ENCODE results near the gene PLAGL2. TPM values are rescaled to one million over a fixed set of nuclear protein-coding genes. Genes with fewer than 3 reads are reported as not detected.

PLAGL2 gene
- total and polyA plus RNA-seq, 2 of the 8 experiments (the other 6 are each of a cell fraction or from before 2014, with no cell fraction given): 20.6 to 25.4 TPM

DNA sequence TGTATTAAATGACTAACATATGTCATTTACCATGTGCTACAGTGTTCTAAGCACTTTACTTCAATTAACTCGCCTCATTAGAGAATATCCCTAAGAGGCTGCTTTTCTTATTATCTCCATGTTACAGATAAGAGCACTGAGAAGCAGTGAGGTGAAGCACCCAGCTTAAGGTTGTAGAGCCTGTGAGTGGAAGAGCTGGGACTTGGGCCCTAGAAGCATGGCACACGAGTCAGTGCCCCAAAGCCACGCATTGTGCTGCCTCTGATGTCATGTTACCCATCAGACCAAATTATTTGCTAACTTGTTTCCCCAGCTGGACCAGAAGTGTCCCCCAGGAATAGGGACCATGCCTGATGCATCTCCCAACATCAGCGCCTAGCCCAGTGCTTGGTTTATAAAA, 34.3 kb upstream of the PLAGL2 start:
- Histone ChIP-seq H4K8ac (ENCODE audit: extremely low read depth, insufficient read depth, low read length) (no peak overlapping the region), H3K4me3 (ENCODE audit: extremely low read depth in 1 of 4, insufficient read depth in 2 of 4, low read depth in 3 of 4, low read length in 4 of 4) (no peak overlapping the region), H3K4ac (replicated peaks; ENCODE audit: insufficient read length, low read depth, low read length) (no peak overlapping the region), H3K4me1 (replicated peaks in 1 of 4; ENCODE audit: control insufficient read depth in 3 of 4, insufficient read depth in 4 of 4, low read length in 3 of 4) (peaks cover 0 to 7% (median 4%) of the 10 kb centered on the region in 4 experiments; a peak in 4 of 7 replicates), H3K79me2 (ENCODE audit: control insufficient read depth in 1 of 2, insufficient read depth in 2 of 2, low read length in 2 of 2) (no peaks in the 10 kb centered on the region), H4K5ac (ENCODE audit: insufficient read length, low read depth, low read length) (no peak overlapping the region), H2BK5ac (ENCODE audit: low read depth, low read length) (no peak overlapping the region), H3K27me3 (replicated peaks in 1 of 4; ENCODE audit: control insufficient read depth in 3 of 4, extremely low read depth in 1 of 4, insufficient read depth in 3 of 4, low read length in 3 of 4) (no peaks in the 10 kb centered on the region), H3K4me2 (ENCODE audit: insufficient read depth in 1 of 2, low read depth in 2 of 2, low read length in 2 of 2) (no peak overlapping the region), H2BK15ac (ENCODE audit: low read length) (no peak overlapping the region), H2AK5ac (ENCODE audit: low read depth, low read length) (no peak overlapping the region), H3K23me2 (ENCODE audit: low read depth, low read length) (no peaks in the 10 kb centered on the region), H3K79me1 (ENCODE audit: low read depth, low read length) (no peaks in the 10 kb centered on the region), H3K9me3 (ENCODE audit: insufficient read depth in 2 of 2, low read depth in 1 of 2, low read length in 1 of 2) (no peaks in the 10 kb centered on the region; a peak in 1 of 4 replicates), H3K27ac (ENCODE audit: low read depth, low read length) (no peak overlapping the region), H3K56ac (replicated peaks; ENCODE audit: insufficient read length, low read depth, low read length) (no peak overlapping the region), H4K91ac (replicated peaks; ENCODE audit: insufficient read length, low read length) (no peak overlapping the region), H3K18ac (ENCODE audit: extremely low read depth, low read length) (no peak overlapping the region), H3K36me3 (ENCODE audit: control insufficient read depth in 2 of 4, insufficient read depth in 4 of 4, low read length in 3 of 4) (no peaks in the 10 kb centered on the region; a peak in 1 of 8 replicates), H2BK120ac (replicated peaks; ENCODE audit: low read depth, low read length) (no peak overlapping the region), H4K20me1 (replicated peaks in 1 of 2; ENCODE audit: control insufficient read depth in 1 of 2, insufficient read depth in 2 of 2, low read length in 2 of 2) (no peaks in the 10 kb centered on the region), H2BK12ac (ENCODE audit: low read depth, low read length) (no peak overlapping the region), H3K23ac (ENCODE audit: insufficient read length) (no peak overlapping the region), H2BK20ac (ENCODE audit: low read length) (no peak overlapping the region), H3K14ac (ENCODE audit: insufficient read length) (no peak overlapping the region), H3K9ac (replicated peaks in 1 of 4; ENCODE audit: extremely low read depth in 1 of 4, low read depth in 3 of 4, low read length in 3 of 4) (no peak overlapping the region), H2AFZ (ENCODE audit: low read length) (no peak overlapping the region)
- 91% methylated on average over 4 of the region's 4 CpGs; no CpG with 5 or more reads in 1 of the 2 experiments for WGBS, 2 experiments (ENCODE audit: extremely low coverage in 1 of 2, insufficient coverage in 1 of 2, insufficient read length in 1 of 2, insufficient replicate concordance in 2 of 2, low coverage in 1 of 2, low lambda C conversion rate in 2 of 2, missing lambda C conversion rate in 1 of 2)
- FAIRE-seq (no peak), DNase-seq (ENCODE audit: low read depth in 1 of 2, low spot score in 2 of 2) (no peak)
- TF ChIP-seq KDM5A (IDR thresholded peaks at IDR 0.05; ENCODE audit: low read length) (no peak), SAP30 (IDR thresholded peaks at IDR 0.05; ENCODE audit: insufficient read depth, insufficient replicate concordance, low read length) (no peak), RFX5 (IDR thresholded peaks at IDR 0.05; ENCODE audit: borderline replicate concordance, low read depth, low read length) (no peak), TAF1 (IDR thresholded peaks at IDR 0.05; ENCODE audit: low read depth, low read length) (no peak), HDAC6 (IDR thresholded peaks at IDR 0.05; ENCODE audit: low read depth, low read length) (no peak), NRF1 (IDR thresholded peaks at IDR 0.05; ENCODE audit: low read depth, low read length) (no peak), FOSL1 (IDR thresholded peaks at IDR 0.05; ENCODE audit: insufficient read depth, low read depth, low read length) (no peak)
- POLR2A ChIA-PET (ENCODE audit: partially characterized antibody): interaction anchor here (1.0 to 3.2 kb wide), 4 partner anchors 11 to 53 kb away, joined by 3 to 13 read pairs (median 4); no protein-coding TSS in a partner anchor
- CTCF ChIA-PET (ENCODE audit: partially characterized antibody): interaction anchor here (0.6 to 1.4 kb wide), 4 partner anchors 8 to 140 kb away, joined by 3 to 4 read pairs (median 4); no protein-coding TSS in a partner anchor

Data from H1 (cell line).